HepG2 (cell line): ENCODE results near the gene JMJD8. TPM values are rescaled to one million over a fixed set of nuclear protein-coding genes. Genes with fewer than 3 reads are reported as not detected.

Source experiments
- CHD4 ChIP-seq: fragments of 200-600 bp; sonication (generic); IDR thresholded peaks from 2 replicates; pipeline ENCODE4 v1.7.0; 2017; ENCODE audit warnings: mild to moderate bottlenecking, low read length, borderline replicate concordance
- REST ChIP-seq, 2 experiments: IDR thresholded peaks; 2 replicates each; pipeline ENCODE4 v1.6.1; 2011 to 2012; ENCODE audit warnings: low read length in 2 of 2, borderline replicate concordance in 1 of 2, low read depth in 1 of 2, mild to moderate bottlenecking in 1 of 2, moderate library complexity in 1 of 2
- ZNF331 ChIP-seq: sonication (generic); formaldehyde crosslinking; IDR thresholded peaks from 2 replicates; pipeline ENCODE4 v1.4.0; 2020; ENCODE audit warnings: missing genetic modification reagents
- ZSCAN22 ChIP-seq: sonication (generic); formaldehyde crosslinking; IDR thresholded peaks from 2 replicates; pipeline ENCODE4 v1.4.0; 2020; ENCODE audit warnings: mild to moderate bottlenecking, missing genetic modification reagents
- polyA plus RNA-seq, 8 experiments: library from polyadenylated mRNA; depleted of rRNA in 3 of 8; stranded (reverse) in 7 of 8; unstranded in 1 of 8; fragments of >200 nt; fragmentation: Illumina TruSeq in 4 of 8; extraction: Trizol in 4 of 8; gene quantifications; 2 replicates each; pipeline versions ENCODE4 v1.2.1 to v1.2.3, GENCODE V29; 2011 to 2016; ENCODE audit warnings: low read depth in 4 of 8, missing spikeins in 1 of 8, mixed read lengths in 1 of 8; ENCODE audit not compliant: insufficient read depth in 1 of 8
- total RNA-seq, 5 experiments: library from RNA; depleted of rRNA; stranded (reverse); fragments of >200 nt; fragmentation: Illumina TruSeq; extraction: Trizol; gene quantifications; 2 replicates each; pipeline ENCODE4 v1.2.3, GENCODE V29; 2016; ENCODE audit warnings: low read depth in 1 of 5
- TF ChIP-seq, protein P1 (sequence below): sonication (generic); formaldehyde crosslinking; IDR thresholded peaks from 2 replicates; pipeline ENCODE4 v1.4.0; 2020; ENCODE audit warnings: mild to moderate bottlenecking, low read depth, missing genetic modification reagents
- TF ChIP-seq, protein P2 (sequence below): sonication (generic); formaldehyde crosslinking; IDR thresholded peaks from 2 replicates; pipeline ENCODE4 v1.5.0; 2020; ENCODE audit warnings: mild to moderate bottlenecking, low read depth, missing genetic modification reagents, borderline replicate concordance
- TF ChIP-seq, protein P3 (sequence below): sonication (generic); formaldehyde crosslinking; IDR thresholded peaks from 2 replicates; pipeline ENCODE4 v1.4.0; 2020; ENCODE audit warnings: missing genetic modification reagents, borderline replicate concordance

Gene JMJD8
- total and polyA plus RNA-seq, 2 of the 13 experiments (the other 11 are each of a cell fraction or from before 2014, with no cell fraction given) = 2.6 to 11.8 TPM

DNA sequence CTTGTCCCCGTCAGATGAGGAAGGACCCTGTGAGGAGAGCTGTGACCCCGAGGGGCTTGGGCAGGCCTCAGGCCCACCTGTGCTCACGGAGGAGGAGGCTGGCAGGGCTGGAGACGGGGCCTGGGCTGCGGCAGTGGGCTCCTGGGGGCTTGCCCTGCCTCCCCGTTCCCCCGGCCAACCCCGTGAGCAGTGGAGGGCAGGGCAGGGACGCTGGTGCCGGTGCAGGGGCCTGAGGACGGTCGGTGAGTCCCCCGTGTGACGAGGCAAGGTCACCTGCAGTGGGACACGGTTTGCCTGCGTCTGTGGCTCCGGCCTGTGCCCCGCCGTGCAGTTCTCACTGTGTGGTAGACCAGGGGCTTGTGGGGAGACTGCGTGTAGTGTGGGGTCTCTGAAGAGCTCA, 24.5 kb downstream of the JMJD8 start (continued):
- TF ChIP-seq, protein P1, sequence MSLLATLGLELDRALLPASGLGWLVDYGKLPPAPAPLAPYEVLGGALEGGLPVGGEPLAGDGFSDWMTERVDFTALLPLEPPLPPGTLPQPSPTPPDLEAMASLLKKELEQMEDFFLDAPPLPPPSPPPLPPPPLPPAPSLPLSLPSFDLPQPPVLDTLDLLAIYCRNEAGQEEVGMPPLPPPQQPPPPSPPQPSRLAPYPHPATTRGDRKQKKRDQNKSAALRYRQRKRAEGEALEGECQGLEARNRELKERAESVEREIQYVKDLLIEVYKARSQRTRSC (CRISPR knock-in tag) = no peak
- no peak for TF ChIP-seq ZNF331 (CRISPR knock-in tag)
- no peak for TF ChIP-seq ZSCAN22
- TF ChIP-seq, protein P2, sequence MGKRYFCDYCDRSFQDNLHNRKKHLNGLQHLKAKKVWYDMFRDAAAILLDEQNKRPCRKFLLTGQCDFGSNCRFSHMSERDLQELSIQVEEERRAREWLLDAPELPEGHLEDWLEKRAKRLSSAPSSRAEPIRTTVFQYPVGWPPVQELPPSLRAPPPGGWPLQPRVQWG = no peak
- no peak for TF ChIP-seq REST (IDR thresholded peaks at IDR 0.05; ENCODE audit: borderline replicate concordance in 1 of 2, low read depth in 1 of 2, low read length in 2 of 2)
- TF ChIP-seq, protein P3, sequence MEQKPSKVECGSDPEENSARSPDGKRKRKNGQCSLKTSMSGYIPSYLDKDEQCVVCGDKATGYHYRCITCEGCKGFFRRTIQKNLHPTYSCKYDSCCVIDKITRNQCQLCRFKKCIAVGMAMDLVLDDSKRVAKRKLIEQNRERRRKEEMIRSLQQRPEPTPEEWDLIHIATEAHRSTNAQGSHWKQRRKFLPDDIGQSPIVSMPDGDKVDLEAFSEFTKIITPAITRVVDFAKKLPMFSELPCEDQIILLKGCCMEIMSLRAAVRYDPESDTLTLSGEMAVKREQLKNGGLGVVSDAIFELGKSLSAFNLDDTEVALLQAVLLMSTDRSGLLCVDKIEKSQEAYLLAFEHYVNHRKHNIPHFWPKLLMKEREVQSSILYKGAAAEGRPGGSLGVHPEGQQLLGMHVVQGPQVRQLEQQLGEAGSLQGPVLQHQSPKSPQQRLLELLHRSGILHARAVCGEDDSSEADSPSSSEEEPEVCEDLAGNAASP (CRISPR knock-in tag) = no peak
- no peak for TF ChIP-seq CHD4
- TF ChIP-seq, all 625 proteins: peak for 0
